GM21515 (cell line): ENCODE results near the gene KRTAP10-8.
"Not testable (repeated sequence)": the region's sequence is repeated elsewhere in the genome, so short reads cannot be mapped to it uniquely, and the experiment has no call there.

Experiments used
- ATAC-seq: cut with Tn5 transposase; IDR thresholded peaks from one replicate; pipeline ENCODE4 v1.9.1; 2021; ENCODE audit not compliant: unreplicated experiment

The KRTAP10-8 gene

GRCh38 chr21:44616591-44616926, 4.7 kb downstream of the KRTAP10-8 start:
- no peak for ATAC-seq

DNA sequence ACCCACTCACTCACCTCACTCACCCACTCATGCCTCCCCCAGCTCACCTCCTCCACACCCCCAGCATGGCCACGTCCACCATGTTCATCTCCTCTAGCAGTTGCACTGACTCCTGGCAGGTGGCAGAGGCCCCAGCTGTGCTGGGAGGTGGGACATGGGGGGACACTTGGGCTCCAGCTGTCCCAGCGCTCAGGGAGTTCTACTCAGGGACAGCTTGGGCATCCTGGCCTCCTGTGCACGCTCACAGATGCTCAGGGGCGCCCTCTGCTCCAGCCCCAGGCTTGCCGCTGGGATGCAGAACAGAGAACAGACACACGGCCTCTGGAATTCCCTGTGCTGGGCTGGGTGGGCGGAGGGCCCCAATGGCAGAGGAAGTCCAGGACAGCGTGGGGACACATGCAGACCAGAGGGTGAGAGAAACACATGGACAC, 5.2 kb downstream of the KRTAP10-8 start:
- no peak for ATAC-seq

- ATAC-seq = no peak
Measured at GRCh38 chr21:44618504-44618903, 6.6 kb downstream of the KRTAP10-8 start.

DNA sequence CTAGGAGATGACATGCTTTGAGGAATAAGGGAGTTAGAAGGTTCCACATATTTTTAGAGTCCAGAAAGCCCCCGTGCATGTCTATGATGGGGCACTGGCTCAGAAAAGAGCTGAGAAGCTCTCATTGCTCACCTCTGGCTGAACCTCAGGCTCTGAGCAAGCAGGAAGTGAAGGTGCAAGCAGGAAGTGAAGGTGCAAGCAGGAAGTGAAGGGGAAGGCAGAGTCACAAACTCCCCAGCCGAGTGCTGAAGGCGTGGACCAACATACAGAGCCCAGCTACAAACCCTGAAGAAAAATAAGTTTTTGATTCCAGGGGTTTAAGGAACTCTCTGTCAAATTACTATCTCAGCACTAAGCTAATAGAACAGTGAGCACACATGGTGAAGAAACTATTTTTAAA, 7.0 kb downstream of the KRTAP10-8 start:
- no peak for ATAC-seq

DNA sequence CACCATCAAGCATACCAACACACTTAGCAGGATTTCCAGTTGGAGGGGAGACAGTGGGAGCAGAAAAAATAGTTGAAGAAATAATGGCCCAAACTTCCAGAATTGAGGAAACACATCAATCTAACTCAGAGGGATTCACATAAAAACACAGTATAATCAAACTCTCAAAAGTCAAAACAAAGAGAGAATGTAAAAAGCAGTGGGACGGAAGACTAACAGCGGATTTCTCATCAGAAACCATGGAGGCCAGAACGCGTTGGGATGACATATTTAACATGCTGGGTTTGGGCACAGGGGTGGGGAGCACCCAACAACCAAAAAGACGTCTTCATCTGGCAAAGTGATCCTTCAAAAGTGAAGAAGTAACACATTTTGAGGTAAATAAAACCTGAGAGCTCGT, 8.0 kb downstream of the KRTAP10-8 start:
- no peak for ATAC-seq

- no peak for ATAC-seq
Measured at GRCh38 chr21:44623575-44623974, 11.7 kb downstream of the KRTAP10-8 start.

DNA sequence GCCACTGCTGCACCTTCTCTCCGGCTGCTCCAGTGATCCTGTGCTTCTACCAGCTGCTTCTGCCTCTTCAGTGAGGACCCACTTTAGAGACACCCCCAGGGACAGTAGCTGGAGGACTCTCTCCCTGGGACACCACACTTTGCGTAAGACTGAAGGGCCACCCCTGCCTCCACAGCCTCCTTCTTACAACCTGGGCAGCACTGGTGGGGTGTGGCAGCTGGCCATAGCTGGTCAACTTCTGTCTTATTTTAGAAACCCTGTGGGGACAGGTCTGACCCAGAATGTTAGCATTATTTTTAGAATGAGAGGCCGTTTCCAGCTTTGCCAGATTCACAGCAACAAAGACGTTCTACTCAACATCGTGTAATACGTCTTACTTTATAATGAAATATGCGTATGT, 13.9 kb downstream of the KRTAP10-8 start:
- no peak for ATAC-seq

DNA sequence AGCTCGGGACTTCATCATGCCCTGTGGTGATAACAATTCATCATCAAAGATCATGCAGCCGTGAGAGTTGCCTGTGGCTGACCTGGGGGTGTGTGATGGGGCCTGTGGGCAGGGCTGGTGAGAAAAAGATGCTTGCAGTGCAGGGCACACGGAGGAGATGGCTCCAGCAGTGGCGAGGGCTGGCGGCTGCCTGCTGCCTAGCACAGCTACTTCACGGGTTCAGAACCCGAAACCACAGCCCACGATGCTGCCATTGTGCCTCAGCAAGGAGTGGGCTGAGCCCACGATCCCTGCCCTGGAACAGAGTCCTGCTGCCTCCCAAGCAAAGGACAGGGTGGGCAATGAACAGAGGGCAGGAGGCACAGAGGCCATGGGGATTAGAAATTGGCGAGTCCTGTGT, 14.4 kb downstream of the KRTAP10-8 start:
- no peak for ATAC-seq

DNA sequence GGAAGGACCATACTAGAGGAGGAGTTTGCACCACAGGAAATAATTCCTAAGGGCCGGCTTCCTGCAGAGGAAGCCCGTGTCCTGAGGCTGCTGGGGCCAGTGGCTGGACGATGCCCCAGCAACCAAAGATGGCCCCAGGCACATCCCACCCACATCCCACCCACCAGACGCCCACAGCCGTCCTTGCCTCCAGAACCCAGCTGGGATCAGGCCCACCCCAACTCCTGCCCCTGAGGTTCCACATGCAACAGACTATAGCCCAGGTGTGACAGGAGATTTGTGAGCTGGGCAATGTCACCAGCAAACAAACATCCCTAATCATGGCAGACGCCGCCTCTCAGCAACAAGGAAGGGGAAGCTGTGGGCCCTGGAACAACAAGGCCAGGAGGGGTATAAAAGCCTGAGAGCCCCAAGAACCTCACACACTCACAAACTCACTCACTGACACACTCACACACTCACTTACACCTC, 14.8 kb downstream of the KRTAP10-8 start, which contains the start of gene KRTAP10-9:
TSS of gene KRTAP10-9 (plus strand) at position 421 of the 471 bp plus-strand sequence. CDS start 79 bp downstream, outside the sequence.
- no peak for ATAC-seq

- ATAC-seq = not testable (repeated sequence)
Measured at GRCh38 chr21:44627181-44627822, 15.4 kb downstream of the KRTAP10-8 start.

- ATAC-seq = not testable (repeated sequence)
Measured at GRCh38 chr21:44627831-44628233, 16.0 kb downstream of the KRTAP10-8 start.

GRCh38 chr21:44628707-44629391, 17.0 kb downstream of the KRTAP10-8 start:
- no peak for ATAC-seq

- no peak for ATAC-seq
Measured at GRCh38 chr21:44630440-44630839, 18.6 kb downstream of the KRTAP10-8 start.

DNA sequence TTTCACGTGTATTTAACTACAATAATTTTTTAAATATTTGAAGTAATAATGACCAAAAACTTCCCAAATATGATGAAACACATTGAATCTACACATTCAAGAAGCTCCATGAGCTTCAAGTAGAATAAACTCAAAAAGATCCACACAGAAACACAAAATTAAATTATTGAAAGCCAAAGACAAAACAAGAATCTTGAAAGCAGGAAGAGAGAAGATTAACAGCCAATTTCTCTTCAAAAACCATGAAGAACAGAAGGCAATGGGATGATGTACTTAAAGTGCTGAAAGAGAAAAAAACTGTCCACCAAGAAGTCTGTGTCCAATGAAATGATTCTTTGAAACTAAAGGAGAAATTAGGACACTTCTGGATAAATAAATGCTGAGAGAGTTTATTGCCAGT, 20.2 kb downstream of the KRTAP10-8 start:
- no peak for ATAC-seq

DNA sequence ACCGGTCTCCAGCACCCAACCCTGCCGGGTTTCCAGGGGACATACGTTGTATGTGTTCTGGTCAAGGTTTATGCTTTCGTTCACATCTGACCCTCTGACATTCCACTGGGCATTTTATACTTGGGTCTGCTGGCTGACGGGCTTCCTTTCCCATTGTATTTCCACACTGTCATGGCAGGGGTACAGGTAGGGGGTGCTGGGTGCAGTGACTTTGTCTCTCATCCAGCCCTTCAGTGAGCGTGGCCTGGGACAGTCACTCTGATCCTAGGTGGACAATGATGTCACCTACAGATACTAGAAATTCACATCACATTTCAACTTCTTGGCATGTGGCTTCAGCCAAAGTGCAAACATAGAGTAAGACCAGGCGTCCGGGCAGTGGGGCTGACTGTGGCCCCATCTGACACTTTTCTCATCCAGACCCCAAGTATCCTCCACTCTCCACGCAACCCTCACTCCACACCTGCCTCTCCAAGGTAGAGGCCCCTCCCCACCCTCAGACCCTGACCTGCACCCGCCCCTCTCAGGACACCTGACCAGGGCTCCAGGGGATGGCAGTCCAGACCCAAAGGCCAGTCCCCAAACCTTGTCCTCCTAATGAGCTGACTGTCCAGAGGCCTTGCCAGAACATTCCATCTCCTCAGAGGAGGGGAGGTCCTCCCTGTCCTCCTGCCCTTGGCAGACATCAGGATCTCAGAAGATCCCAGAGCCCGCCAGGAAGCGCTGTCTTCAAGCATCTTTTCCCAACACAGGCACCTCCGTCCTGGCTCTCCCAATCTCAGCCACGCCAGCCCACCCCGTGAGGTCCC, 24.5 kb downstream of the KRTAP10-8 start:
- ATAC-seq = no peak

GRCh38 chr21:44637018-44637850, 25.4 kb downstream of the KRTAP10-8 start, which contains the start of gene KRTAP10-10:
Gene KRTAP10-10 (plus strand): TSS chr21:44637356. CDS start chr21:44637418, 62 bp downstream.
- ATAC-seq = no peak

DNA sequence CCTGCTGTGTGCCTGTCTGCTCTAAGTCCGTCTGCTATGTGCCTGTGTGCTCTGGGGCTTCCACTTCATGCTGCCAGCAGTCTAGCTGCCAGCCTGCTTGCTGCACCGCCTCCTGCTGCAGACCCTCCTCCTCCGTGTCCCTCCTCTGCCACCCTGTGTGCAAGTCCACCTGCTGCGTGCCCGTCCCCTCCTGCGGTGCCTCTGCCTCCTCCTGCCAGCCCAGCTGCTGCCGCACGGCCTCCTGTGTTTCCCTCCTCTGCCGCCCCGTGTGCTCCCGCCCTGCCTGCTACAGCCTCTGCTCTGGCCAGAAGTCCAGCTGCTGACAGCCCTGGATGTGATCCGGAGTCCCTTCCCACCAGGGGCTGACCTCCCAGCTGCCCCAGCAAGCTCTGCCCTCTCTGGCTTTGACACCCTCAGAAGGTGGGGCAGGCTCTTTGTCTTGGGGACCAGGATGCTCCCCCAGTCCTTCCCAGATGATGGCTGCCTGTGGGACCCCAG, 26.0 kb downstream of the KRTAP10-8 start:
- ATAC-seq = not testable (repeated sequence)

DNA sequence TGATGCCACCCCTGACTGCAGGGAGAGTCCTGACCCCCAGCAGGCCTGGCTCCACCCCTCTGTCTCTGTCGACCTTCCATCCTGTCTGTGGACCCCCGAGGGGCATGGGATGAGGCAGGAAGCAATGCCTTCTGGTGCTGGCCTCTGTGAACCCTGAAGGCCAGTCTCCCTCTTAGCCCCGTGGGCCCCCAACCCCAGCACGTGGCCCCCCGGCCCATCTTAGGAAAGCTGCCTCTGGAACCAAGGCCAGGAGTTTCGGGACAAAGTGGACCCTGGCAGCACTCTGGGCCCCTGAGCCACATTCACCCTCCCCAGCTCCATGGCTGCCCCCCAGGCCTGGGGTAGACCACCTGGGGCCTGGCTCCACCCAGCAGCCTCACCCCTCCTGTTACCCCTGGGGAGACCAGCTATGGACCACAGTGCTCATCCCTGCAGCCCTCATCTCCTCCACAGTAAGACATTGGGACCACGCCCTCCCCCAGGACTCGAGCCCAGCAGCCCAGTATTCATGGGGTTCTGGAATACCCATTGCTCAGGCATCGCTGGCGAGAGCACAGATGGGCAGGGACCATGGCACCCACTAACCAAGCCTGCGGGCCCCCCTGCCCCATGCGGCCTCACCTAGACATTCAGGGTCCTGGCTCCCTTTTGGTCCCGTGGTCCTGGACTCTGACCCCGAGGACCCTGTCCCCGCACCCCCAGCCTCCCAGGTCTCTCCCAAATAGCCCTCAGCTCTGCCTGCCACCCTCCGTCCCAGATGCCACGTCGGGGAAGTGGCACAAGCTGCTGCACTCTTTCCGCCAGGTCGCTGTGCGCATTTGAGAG, 26.8 kb downstream of the KRTAP10-8 start:
- ATAC-seq = not testable (repeated sequence)

DNA sequence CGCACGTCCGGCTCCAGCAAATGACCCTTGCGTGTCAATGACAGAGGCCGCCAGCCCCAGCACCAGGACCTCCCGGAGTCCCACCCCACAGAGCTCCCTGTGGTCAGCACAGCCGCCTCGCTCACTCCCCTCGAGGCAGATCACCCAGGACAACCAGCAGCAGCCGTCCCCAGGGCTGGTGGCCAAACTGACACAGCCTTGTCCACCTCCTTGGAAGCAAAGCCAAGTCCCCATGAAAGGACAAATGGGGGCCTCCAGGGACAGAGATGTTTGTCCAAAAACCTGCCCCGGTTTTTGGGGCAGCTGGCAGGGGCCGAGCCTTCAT, 27.4 kb downstream of the KRTAP10-8 start:
- ATAC-seq = no peak

GRCh38 chr21:44640761-44641160, 28.9 kb downstream of the KRTAP10-8 start:
- ATAC-seq = no peak
